Stimulated activated CD8-positive, alpha-beta memory T cell treated with anti-CD3 and anti-CD28 coated beads, Interleukin-7, amount 100 ng/mL, for 24 hours (primary cell): Measurements from ENCODE around the gene SUSD2.
A peak's percentile ranks its signal among the peaks of the same experiment; 100 is the strongest.
"Not testable (repeated sequence)": the region's sequence is repeated elsewhere in the genome, so short reads cannot be mapped to it uniquely, and the experiment has no call there.

Experiments
- DNase-seq: peaks from one replicate; pipeline ENCODE4 v3.0.0-alpha.2; 2020; ENCODE audit warnings: low read depth

SUSD2 gene

GRCh38 chr22:24214467-24215285 lies 33.4 kb downstream of the SUSD2 start:
- DNase-seq: no peak

GRCh38 chr22:24216541-24217209 lies 35.4 kb downstream of the SUSD2 start:
- DNase-seq: no peak

GRCh38 chr22:24217384-24217783 lies 36.1 kb downstream of the SUSD2 start:
- DNase-seq: no peak

- DNase-seq: no peak
These were observed 38.5 kb downstream of the SUSD2 start for GRCh38 chr22:24219750-24220149.

- DNase-seq: no peak
These were observed 43.2 kb downstream of the SUSD2 start for GRCh38 chr22:24224468-24224867.

- no peak for DNase-seq
These were observed 43.8 kb downstream of the SUSD2 start for GRCh38 chr22:24225044-24225601.

GRCh38 chr22:24225951-24226350 lies 44.7 kb downstream of the SUSD2 start:
- DNase-seq: no peak

- peak; percentile 59 for DNase-seq
These were observed 49.8 kb downstream of the SUSD2 start for GRCh38 chr22:24230911-24231656.

- no peak for DNase-seq
These were observed 50.4 kb downstream of the SUSD2 start for GRCh38 chr22:24231706-24232105.

- DNase-seq: no peak
These were observed 50.8 kb downstream of the SUSD2 start for GRCh38 chr22:24232124-24232523.

GRCh38 chr22:24232725-24233124 lies 51.4 kb downstream of the SUSD2 start:
- no peak for DNase-seq

GRCh38 chr22:24233235-24233634 lies 51.9 kb downstream of the SUSD2 start:
- no peak for DNase-seq

- DNase-seq: no peak
These were observed 52.5 kb downstream of the SUSD2 start for GRCh38 chr22:24233816-24234215.

GRCh38 chr22:24235315-24235714 lies 54.0 kb downstream of the SUSD2 start:
- no peak for DNase-seq

GRCh38 chr22:24236656-24237055 lies 55.4 kb downstream of the SUSD2 start:
- DNase-seq: no peak

- not testable (repeated sequence) for DNase-seq
These were observed 56.9 kb downstream of the SUSD2 start for GRCh38 chr22:24238101-24238694.
